ENCODE measurements around the gene SHH. TPM values are rescaled to one million over a fixed set of nuclear protein-coding genes. Genes with fewer than 3 reads are reported as not detected.
A peak's percentile ranks its signal among the peaks of the same experiment; 100 is the strongest.

SHH gene
- total and polyA plus RNA-seq, 2 donors (not counting 1 experiment from before 2014, with no cell fraction given): under 0.01 TPM; not detected in 1

DNA sequence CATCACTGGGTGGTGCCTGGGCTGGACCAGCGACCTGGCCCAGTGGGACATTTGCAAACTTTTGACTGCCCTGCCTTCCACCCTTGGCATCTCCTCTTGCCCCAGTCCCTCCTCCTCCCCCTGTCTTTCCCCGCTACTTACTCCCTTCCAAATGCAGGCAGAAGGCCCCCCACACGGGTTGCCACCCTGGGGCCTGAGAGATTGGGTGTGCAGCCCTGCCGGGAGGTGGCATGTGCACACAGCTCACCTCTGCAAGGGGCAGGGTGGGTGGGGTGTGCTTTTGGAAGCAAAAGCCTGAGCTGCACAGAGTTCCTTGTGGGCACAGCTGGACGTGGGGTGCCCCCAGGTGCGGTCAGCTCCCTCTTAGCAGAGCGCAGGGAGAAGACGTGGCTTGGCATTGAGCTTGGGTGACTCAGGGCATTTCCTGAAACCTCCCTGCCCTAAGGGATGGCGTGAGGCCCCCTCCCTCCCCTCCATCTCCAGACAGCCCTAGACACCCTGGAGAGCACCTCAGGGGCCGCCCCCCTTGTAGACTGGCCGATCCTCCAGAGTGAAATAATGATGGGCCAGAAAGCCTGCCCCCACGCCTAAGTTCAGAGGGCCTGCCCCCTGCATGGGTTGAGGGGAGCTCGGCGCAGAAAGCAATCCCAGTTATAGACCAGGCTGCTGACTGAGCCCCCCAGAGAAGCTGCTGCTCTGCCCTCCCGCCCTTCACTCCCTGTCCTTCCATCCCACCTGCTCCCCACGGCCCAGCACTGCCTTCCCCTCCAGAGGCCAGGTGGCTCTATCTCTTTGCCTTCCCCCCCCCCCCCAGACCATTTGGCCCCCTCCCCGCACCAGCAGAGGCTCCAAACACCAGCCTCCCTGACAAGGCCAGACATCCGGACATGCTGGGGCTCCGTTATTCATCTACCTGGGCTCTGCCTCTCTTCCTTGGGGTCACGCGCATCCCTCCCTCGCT, 2.3 kb upstream of the SHH start:
- no peak overlapping the region for H3K27ac ChIP-seq (ENCODE audit: insufficient read depth, low read length)
- no peaks in the 10 kb centered on the region for H4K20me1 ChIP-seq (ENCODE audit: control insufficient read depth, extremely low read depth, insufficient read depth, low read length)
- H3K9ac ChIP-seq (ENCODE audit: insufficient read depth, low read length): no peak overlapping the region
- no peak overlapping the region for H3K4me2 ChIP-seq (ENCODE audit: extremely low read depth, insufficient read depth, low read length)
- H3K4me3 ChIP-seq (replicated peaks in 1 of 4; ENCODE audit: control extremely low read depth in 1 of 4, insufficient read depth in 1 of 4, low read depth in 3 of 4, low read length in 4 of 4): no peak overlapping the region
- no peaks in the 10 kb centered on the region for H3K9me3 ChIP-seq (ENCODE audit: control insufficient read depth, insufficient read depth, low read depth, low read length)
- TF ChIP-seq, protein P1, sequence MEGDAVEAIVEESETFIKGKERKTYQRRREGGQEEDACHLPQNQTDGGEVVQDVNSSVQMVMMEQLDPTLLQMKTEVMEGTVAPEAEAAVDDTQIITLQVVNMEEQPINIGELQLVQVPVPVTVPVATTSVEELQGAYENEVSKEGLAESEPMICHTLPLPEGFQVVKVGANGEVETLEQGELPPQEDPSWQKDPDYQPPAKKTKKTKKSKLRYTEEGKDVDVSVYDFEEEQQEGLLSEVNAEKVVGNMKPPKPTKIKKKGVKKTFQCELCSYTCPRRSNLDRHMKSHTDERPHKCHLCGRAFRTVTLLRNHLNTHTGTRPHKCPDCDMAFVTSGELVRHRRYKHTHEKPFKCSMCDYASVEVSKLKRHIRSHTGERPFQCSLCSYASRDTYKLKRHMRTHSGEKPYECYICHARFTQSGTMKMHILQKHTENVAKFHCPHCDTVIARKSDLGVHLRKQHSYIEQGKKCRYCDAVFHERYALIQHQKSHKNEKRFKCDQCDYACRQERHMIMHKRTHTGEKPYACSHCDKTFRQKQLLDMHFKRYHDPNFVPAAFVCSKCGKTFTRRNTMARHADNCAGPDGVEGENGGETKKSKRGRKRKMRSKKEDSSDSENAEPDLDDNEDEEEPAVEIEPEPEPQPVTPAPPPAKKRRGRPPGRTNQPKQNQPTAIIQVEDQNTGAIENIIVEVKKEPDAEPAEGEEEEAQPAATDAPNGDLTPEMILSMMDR (conservative IDR thresholded peaks at IDR 0.05 in 1 of 2, IDR thresholded peaks at IDR 0.05 in 1 of 2; ENCODE audit: low read depth in 1 of 2, low read length in 2 of 2): no peak
- TF ChIP-seq EZH2 (IDR thresholded peaks at IDR 0.05; ENCODE audit: low read length, missing control alignments): no peak
- no peaks in the 10 kb centered on the region for H3K36me3 ChIP-seq (ENCODE audit: control insufficient read depth, insufficient read depth, low read length)
- peaks cover 43% of the 10 kb centered on the region for H3K27me3 ChIP-seq (ENCODE audit: control insufficient read depth, insufficient read depth, low read length)
- no peak overlapping the region for H2AFZ ChIP-seq (ENCODE audit: low read length)
- no peak for DNase-seq (ENCODE audit: low read depth in 2 of 2)
- H3K79me2 ChIP-seq (ENCODE audit: control insufficient read depth, insufficient read depth, low read length): no peaks in the 10 kb centered on the region
- H3K4me1 ChIP-seq (ENCODE audit: control insufficient read depth, extremely low read depth, insufficient read depth, low read length): no peaks in the 10 kb centered on the region

DNA sequence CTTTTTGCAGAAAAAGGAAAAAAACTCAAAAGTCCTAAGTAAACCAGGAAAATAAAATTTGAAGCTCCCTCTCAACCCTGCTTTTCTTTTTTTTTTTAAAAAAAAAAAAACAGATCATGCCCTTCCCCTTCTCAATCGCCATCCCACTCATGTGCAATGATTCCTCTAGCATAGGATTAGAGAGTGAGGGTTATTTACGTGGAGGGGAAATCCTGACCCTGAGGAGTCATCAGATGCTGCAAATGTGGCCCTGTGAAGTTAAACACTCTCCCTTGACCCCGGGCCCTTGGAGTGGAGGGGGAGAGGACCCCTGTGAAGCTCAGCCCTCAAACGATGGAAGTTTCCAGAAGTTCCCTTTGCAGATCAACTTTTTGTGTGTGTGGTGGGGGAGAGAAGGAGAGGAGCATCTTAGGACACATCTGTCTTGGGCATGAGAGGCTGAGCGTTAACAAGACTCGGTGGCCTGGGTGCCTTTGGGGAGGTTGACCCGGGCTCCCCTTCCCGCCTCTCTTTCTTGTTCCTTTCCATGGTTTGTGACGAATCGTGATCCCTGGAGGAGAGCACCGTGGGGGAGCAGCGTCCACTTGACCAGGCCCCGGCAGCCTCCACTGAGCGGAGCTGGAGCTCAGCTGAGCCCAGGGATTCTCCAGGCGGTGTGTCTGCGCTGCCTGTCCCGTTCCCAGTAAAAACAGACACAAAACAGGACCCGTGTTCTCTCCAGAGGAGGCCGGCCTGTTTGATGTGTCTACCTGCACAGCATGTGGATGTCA, 1.5 kb upstream of the SHH start:
- Histone ChIP-seq H3K9me3 (ENCODE audit: control insufficient read depth, insufficient read depth, low read depth, low read length) (no peaks in the 10 kb centered on the region), H3K36me3 (ENCODE audit: control insufficient read depth, insufficient read depth, low read length) (no peaks in the 10 kb centered on the region), H2AFZ (ENCODE audit: low read length) (no peak overlapping the region), H3K79me2 (ENCODE audit: control insufficient read depth, insufficient read depth, low read length) (no peaks in the 10 kb centered on the region), H3K27me3 (ENCODE audit: control insufficient read depth, insufficient read depth, low read length) (peaks cover 50% of the 10 kb centered on the region), H3K4me1 (ENCODE audit: control insufficient read depth, extremely low read depth, insufficient read depth, low read length) (no peaks in the 10 kb centered on the region), H3K4me3 (replicated peaks in 1 of 4; ENCODE audit: control extremely low read depth in 1 of 4, insufficient read depth in 1 of 4, low read depth in 3 of 4, low read length in 4 of 4) (no peak overlapping the region), H3K4me2 (ENCODE audit: extremely low read depth, insufficient read depth, low read length) (no peak overlapping the region), H4K20me1 (ENCODE audit: control insufficient read depth, extremely low read depth, insufficient read depth, low read length) (no peaks in the 10 kb centered on the region), H3K9ac (ENCODE audit: insufficient read depth, low read length) (no peak overlapping the region), H3K27ac (ENCODE audit: insufficient read depth, low read length) (no peak overlapping the region)
- TF ChIP-seq EZH2 (IDR thresholded peaks at IDR 0.05; ENCODE audit: low read length, missing control alignments): peak; percentile 20
- TF ChIP-seq, protein P1 (conservative IDR thresholded peaks at IDR 0.05 in 1 of 2, IDR thresholded peaks at IDR 0.05 in 1 of 2; ENCODE audit: low read depth in 1 of 2, low read length in 2 of 2): no peak
- no peak for DNase-seq (ENCODE audit: low read depth in 2 of 2)

DNA sequence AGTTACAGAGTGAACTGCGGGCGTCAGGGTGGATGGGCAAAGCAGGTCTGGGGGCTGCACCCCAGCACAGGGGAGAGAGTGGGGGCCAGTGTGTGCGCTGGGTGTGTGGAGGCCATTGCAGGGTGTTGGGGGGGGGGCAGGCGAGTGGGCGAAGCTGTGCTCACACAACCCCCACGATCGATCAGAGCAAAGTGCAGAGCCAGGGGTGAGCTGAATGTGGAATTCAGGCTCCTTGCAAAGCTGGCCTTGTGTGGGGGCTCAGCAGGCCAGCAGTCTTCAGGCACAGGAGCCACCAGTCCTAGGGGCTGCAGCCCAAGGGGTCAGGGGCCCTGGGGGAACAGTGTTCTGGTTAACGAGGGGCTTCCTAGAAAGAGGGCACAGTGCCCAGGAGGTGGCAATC, 862 bp upstream of the SHH start:
- DNase-seq (ENCODE audit: low read depth in 2 of 2): no peak
- Histone ChIP-seq H3K27me3 (ENCODE audit: control insufficient read depth, insufficient read depth, low read length) (peaks cover 53% of the 10 kb centered on the region), H3K27ac (ENCODE audit: insufficient read depth, low read length) (no peak overlapping the region), H3K9ac (ENCODE audit: insufficient read depth, low read length) (no peak overlapping the region), H4K20me1 (ENCODE audit: control insufficient read depth, extremely low read depth, insufficient read depth, low read length) (no peaks in the 10 kb centered on the region), H3K9me3 (ENCODE audit: control insufficient read depth, insufficient read depth, low read depth, low read length) (no peaks in the 10 kb centered on the region), H3K79me2 (ENCODE audit: control insufficient read depth, insufficient read depth, low read length) (no peaks in the 10 kb centered on the region), H3K4me3 (replicated peaks in 1 of 4; ENCODE audit: control extremely low read depth in 1 of 4, insufficient read depth in 1 of 4, low read depth in 3 of 4, low read length in 4 of 4) (no peak overlapping the region), H3K4me2 (ENCODE audit: extremely low read depth, insufficient read depth, low read length) (no peak overlapping the region), H3K36me3 (ENCODE audit: control insufficient read depth, insufficient read depth, low read length) (no peaks in the 10 kb centered on the region), H3K4me1 (ENCODE audit: control insufficient read depth, extremely low read depth, insufficient read depth, low read length) (no peaks in the 10 kb centered on the region), H2AFZ (ENCODE audit: low read length) (no peak overlapping the region)
- TF ChIP-seq, protein P1 (conservative IDR thresholded peaks at IDR 0.05 in 1 of 2, IDR thresholded peaks at IDR 0.05 in 1 of 2; ENCODE audit: low read depth in 1 of 2, low read length in 2 of 2): no peak
- no peak for TF ChIP-seq EZH2 (IDR thresholded peaks at IDR 0.05; ENCODE audit: low read length, missing control alignments)
